ENCODE measurements around the gene GPR89A.
"Not testable (repeated sequence)": the region's sequence is repeated elsewhere in the genome, so short reads cannot be mapped to it uniquely, and the experiment has no call there.

- not testable (repeated sequence) for TF ChIP-seq CTCF (conservative IDR thresholded peaks at IDR 0.05); ZFX (IDR thresholded peaks at IDR 0.05)
Observed at GRCh38 chr1:145643990-145644389, 36.2 kb downstream of the GPR89A start.
